NB4 (cell line): ENCODE data around the gene NPPC.

ENCODE experiments used
- POLR2A ChIP-seq: IDR thresholded peaks from 2 replicates; pipeline ENCODE4 v1.6.1; 2011; ENCODE audit warnings: mild to moderate bottlenecking; ENCODE audit not compliant: insufficient read length; ENCODE audit errors: extremely low read depth
- TF ChIP-seq, protein P1 (sequence below): IDR thresholded peaks from one replicate; pipeline ENCODE4 v1.5.1; 2012; ENCODE audit warnings: low read depth, low read length

DNA sequence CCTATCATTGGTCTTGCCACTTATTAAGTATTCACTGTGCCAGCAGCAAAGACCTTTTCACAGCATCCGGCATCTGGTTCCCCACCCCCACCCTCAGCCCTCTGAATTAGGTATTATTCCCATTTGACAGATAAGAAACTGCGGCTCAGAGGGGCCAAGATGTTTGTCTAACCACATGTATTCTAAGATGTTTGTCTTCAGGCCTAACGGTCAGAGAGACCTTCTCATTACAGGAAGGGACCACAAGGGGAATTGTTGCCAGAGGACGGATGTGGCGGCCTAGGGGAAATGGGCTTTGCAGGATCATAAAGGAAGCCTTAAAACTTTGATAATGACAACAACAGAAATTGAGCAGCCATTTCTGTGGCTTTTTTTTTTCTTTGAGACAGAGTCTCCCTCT lies 16.6 kb downstream of the NPPC start:
- TF ChIP-seq, protein P1, sequence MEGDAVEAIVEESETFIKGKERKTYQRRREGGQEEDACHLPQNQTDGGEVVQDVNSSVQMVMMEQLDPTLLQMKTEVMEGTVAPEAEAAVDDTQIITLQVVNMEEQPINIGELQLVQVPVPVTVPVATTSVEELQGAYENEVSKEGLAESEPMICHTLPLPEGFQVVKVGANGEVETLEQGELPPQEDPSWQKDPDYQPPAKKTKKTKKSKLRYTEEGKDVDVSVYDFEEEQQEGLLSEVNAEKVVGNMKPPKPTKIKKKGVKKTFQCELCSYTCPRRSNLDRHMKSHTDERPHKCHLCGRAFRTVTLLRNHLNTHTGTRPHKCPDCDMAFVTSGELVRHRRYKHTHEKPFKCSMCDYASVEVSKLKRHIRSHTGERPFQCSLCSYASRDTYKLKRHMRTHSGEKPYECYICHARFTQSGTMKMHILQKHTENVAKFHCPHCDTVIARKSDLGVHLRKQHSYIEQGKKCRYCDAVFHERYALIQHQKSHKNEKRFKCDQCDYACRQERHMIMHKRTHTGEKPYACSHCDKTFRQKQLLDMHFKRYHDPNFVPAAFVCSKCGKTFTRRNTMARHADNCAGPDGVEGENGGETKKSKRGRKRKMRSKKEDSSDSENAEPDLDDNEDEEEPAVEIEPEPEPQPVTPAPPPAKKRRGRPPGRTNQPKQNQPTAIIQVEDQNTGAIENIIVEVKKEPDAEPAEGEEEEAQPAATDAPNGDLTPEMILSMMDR, result no peak
- no peak for TF ChIP-seq POLR2A
